Measurements from ENCODE around the gene SSH2. TPM values are rescaled to one million over a fixed set of nuclear protein-coding genes. Genes with fewer than 3 reads are reported as not detected.

SSH2 gene
- total and polyA plus RNA-seq, 9 of the 15 experiments (the other 6 are each of a cell fraction or from before 2014, with no cell fraction given) = 3.9 to 16.1 (median 10.2) TPM

DNA sequence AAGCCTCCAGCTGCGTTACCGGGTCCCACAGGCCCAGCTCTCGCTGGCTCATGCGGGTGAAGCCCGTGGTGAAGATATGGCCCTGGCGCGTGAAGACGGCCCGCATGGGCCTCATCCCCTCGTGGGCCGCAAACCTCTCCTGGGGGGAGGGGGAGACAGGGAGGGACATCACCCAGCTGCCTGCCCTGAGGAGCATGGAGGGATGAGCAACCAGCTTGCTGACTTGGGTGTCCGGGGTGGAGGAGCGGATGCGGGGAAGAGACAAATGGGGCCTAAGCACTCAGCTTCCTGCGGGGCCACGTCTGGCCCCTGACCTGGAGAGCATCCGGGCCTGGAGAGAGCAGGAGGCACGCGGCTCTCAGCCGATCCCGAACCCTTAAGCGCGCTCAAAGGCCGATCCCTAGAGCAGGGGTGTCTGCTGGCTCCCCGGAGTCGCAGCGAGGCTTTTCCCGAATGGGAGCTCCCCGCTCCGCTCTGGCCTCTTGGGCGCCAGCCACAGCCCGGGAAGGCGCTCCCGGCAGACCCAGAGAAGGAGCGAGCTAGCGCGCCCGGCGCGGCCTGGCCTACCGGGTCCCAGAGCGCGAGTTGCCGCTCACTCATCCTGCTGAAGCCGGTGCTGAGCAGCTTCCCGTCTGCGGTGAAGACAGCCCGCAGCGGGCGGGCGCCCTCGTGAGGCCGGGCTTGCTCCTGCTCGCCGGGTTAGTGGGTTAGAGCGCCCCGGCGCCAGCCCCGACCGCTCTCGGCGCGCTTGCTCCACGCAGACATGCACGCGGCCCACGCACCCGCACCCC, 312.4 kb downstream of the SSH2 start (continued):
- TF ChIP-seq, protein P1, sequence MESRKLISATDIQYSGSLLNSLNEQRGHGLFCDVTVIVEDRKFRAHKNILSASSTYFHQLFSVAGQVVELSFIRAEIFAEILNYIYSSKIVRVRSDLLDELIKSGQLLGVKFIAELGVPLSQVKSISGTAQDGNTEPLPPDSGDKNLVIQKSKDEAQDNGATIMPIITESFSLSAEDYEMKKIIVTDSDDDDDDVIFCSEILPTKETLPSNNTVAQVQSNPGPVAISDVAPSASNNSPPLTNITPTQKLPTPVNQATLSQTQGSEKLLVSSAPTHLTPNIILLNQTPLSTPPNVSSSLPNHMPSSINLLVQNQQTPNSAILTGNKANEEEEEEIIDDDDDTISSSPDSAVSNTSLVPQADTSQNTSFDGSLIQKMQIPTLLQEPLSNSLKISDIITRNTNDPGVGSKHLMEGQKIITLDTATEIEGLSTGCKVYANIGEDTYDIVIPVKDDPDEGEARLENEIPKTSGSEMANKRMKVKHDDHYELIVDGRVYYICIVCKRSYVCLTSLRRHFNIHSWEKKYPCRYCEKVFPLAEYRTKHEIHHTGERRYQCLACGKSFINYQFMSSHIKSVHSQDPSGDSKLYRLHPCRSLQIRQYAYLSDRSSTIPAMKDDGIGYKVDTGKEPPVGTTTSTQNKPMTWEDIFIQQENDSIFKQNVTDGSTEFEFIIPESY (CRISPR knock-in tag; IDR thresholded peaks at IDR 0.05) = peak; percentile 84
- TF ChIP-seq, protein P2, sequence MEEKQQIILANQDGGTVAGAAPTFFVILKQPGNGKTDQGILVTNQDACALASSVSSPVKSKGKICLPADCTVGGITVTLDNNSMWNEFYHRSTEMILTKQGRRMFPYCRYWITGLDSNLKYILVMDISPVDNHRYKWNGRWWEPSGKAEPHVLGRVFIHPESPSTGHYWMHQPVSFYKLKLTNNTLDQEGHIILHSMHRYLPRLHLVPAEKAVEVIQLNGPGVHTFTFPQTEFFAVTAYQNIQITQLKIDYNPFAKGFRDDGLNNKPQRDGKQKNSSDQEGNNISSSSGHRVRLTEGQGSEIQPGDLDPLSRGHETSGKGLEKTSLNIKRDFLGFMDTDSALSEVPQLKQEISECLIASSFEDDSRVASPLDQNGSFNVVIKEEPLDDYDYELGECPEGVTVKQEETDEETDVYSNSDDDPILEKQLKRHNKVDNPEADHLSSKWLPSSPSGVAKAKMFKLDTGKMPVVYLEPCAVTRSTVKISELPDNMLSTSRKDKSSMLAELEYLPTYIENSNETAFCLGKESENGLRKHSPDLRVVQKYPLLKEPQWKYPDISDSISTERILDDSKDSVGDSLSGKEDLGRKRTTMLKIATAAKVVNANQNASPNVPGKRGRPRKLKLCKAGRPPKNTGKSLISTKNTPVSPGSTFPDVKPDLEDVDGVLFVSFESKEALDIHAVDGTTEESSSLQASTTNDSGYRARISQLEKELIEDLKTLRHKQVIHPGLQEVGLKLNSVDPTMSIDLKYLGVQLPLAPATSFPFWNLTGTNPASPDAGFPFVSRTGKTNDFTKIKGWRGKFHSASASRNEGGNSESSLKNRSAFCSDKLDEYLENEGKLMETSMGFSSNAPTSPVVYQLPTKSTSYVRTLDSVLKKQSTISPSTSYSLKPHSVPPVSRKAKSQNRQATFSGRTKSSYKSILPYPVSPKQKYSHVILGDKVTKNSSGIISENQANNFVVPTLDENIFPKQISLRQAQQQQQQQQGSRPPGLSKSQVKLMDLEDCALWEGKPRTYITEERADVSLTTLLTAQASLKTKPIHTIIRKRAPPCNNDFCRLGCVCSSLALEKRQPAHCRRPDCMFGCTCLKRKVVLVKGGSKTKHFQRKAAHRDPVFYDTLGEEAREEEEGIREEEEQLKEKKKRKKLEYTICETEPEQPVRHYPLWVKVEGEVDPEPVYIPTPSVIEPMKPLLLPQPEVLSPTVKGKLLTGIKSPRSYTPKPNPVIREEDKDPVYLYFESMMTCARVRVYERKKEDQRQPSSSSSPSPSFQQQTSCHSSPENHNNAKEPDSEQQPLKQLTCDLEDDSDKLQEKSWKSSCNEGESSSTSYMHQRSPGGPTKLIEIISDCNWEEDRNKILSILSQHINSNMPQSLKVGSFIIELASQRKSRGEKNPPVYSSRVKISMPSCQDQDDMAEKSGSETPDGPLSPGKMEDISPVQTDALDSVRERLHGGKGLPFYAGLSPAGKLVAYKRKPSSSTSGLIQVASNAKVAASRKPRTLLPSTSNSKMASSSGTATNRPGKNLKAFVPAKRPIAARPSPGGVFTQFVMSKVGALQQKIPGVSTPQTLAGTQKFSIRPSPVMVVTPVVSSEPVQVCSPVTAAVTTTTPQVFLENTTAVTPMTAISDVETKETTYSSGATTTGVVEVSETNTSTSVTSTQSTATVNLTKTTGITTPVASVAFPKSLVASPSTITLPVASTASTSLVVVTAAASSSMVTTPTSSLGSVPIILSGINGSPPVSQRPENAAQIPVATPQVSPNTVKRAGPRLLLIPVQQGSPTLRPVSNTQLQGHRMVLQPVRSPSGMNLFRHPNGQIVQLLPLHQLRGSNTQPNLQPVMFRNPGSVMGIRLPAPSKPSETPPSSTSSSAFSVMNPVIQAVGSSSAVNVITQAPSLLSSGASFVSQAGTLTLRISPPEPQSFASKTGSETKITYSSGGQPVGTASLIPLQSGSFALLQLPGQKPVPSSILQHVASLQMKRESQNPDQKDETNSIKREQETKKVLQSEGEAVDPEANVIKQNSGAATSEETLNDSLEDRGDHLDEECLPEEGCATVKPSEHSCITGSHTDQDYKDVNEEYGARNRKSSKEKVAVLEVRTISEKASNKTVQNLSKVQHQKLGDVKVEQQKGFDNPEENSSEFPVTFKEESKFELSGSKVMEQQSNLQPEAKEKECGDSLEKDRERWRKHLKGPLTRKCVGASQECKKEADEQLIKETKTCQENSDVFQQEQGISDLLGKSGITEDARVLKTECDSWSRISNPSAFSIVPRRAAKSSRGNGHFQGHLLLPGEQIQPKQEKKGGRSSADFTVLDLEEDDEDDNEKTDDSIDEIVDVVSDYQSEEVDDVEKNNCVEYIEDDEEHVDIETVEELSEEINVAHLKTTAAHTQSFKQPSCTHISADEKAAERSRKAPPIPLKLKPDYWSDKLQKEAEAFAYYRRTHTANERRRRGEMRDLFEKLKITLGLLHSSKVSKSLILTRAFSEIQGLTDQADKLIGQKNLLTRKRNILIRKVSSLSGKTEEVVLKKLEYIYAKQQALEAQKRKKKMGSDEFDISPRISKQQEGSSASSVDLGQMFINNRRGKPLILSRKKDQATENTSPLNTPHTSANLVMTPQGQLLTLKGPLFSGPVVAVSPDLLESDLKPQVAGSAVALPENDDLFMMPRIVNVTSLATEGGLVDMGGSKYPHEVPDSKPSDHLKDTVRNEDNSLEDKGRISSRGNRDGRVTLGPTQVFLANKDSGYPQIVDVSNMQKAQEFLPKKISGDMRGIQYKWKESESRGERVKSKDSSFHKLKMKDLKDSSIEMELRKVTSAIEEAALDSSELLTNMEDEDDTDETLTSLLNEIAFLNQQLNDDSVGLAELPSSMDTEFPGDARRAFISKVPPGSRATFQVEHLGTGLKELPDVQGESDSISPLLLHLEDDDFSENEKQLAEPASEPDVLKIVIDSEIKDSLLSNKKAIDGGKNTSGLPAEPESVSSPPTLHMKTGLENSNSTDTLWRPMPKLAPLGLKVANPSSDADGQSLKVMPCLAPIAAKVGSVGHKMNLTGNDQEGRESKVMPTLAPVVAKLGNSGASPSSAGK (IDR thresholded peaks at IDR 0.05) = peak; percentile 89
- TF ChIP-seq, protein P3, sequence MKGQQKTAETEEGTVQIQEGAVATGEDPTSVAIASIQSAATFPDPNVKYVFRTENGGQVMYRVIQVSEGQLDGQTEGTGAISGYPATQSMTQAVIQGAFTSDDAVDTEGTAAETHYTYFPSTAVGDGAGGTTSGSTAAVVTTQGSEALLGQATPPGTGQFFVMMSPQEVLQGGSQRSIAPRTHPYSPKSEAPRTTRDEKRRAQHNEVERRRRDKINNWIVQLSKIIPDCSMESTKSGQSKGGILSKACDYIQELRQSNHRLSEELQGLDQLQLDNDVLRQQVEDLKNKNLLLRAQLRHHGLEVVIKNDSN (CRISPR knock-in tag; IDR thresholded peaks at IDR 0.05) = 0 out of 2 replicates have a peak, but pooled peaks have one; percentile 9
- TF ChIP-seq SNRNP70 (optimal IDR thresholded peaks at IDR 0.05; ENCODE audit: low read depth, low read length) = no peak
- TF ChIP-seq ZFX (CRISPR knock-in tag; IDR thresholded peaks at IDR 0.05) = peak; percentile 92
- no peak for TF ChIP-seq KLF6 (CRISPR knock-in tag; IDR thresholded peaks at IDR 0.05; ENCODE audit: borderline replicate concordance)
- TF ChIP-seq MTA1 (IDR thresholded peaks at IDR 0.05; ENCODE audit: borderline replicate concordance) = peak; percentile 49; the same call in 1 of the 2 replicates
- 0 out of 2 replicates have a peak, but pooled peaks have one; percentile 53 for TF ChIP-seq ATF7 (IDR thresholded peaks at IDR 0.05)
- TF ChIP-seq CTBP1 (IDR thresholded peaks at IDR 0.05; ENCODE audit: borderline replicate concordance) = peak; percentile 94
- TF ChIP-seq LARP7 (IDR thresholded peaks at IDR 0.05) = no peak
- no peak for TF ChIP-seq PML (IDR thresholded peaks at IDR 0.05; ENCODE audit: low read length)
- TF ChIP-seq ZNF24 (IDR thresholded peaks at IDR 0.05) = 0 out of 2 replicates have a peak, but pooled peaks have one; percentile 9
- peak; percentile 42 for TF ChIP-seq FUS (optimal IDR thresholded peaks at IDR 0.05; ENCODE audit: low read depth, low read length)
- peak; percentile 28; the same call in 1 of the 2 replicates for TF ChIP-seq PHF8 (IDR thresholded peaks at IDR 0.05; ENCODE audit: borderline replicate concordance, low read length)
